Endothelial cell of umbilical vein (primary cell): ENCODE data around the gene DNAH9. TPM values are rescaled to one million over a fixed set of nuclear protein-coding genes. Genes with fewer than 3 reads are reported as not detected.

Experiments used
- BruUV-seq: library from RNA; stranded (reverse); fragments of 400-500 nt; replicated peaks from 2 replicates; lab custom pipeline; 2021; lab: Mats Ljungman, UMichigan
- CTCF ChIA-PET: fragments of 300-600, 350-600 bp; sonication (Branson Sonifier 250); formaldehyde crosslinking; loops from one replicate; lab custom pipeline; 2021; ENCODE audit warnings: antibody characterized with exemption, inconsistent platforms; lab: Charles Lee
- POLR2A ChIA-PET: fragments of 300-600, 350-600 bp; sonication (Branson Sonifier 250); formaldehyde crosslinking; loops from one replicate; lab custom pipeline; 2021; ENCODE audit warnings: antibody characterized with exemption, inconsistent platforms; lab: Charles Lee
- DNase-seq: peaks from one replicate; pipeline ENCODE4 v3.0.0-alpha.2; 2011; ENCODE audit warnings: low read depth, low spot score
- FAIRE-seq: peaks from 2 replicates; lab custom pipeline; 2011; peaks lifted over from hg19 to GRCh38; lab: Jason Lieb, UNC
- H2AFZ ChIP-seq: 2 replicates; pipeline ENCODE4 v1.6.0; 2012; ENCODE audit warnings: low read depth, low read length, control low read depth, inconsistent platforms
- H3K27ac ChIP-seq: 2 replicates; pipeline ENCODE4 v1.5.1; 2011; ENCODE audit warnings: low read depth, mild to moderate bottlenecking, control low read depth, low read length, moderate library complexity; ENCODE audit not compliant: insufficient read depth
- H3K27me3 ChIP-seq, 2 experiments: 2 replicates each; pipeline versions ENCODE4 v1.6.0 to v1.6.1; 2011; ENCODE audit warnings: low read length in 2 of 2, mixed read lengths in 1 of 2; ENCODE audit not compliant: control insufficient read depth in 2 of 2, insufficient read depth in 2 of 2
- H3K36me3 ChIP-seq, 2 experiments: 2 replicates in 1 of 2; 3 replicates in 1 of 2; pipeline ENCODE4 v1.5.1; 2011; ENCODE audit warnings: low read length in 2 of 2, mild to moderate bottlenecking in 1 of 2, moderate library complexity in 1 of 2; ENCODE audit not compliant: control insufficient read depth in 2 of 2, insufficient read depth in 2 of 2; ENCODE audit errors: extremely low read depth in 1 of 2
- H3K4me1 ChIP-seq: 3 replicates; pipeline ENCODE4 v1.5.1; 2011; ENCODE audit warnings: mild to moderate bottlenecking, low read length; ENCODE audit not compliant: control insufficient read depth, insufficient read depth; ENCODE audit errors: extremely low read depth
- H3K4me2 ChIP-seq: 2 replicates; pipeline ENCODE4 v1.6.1; 2011; ENCODE audit warnings: low read length, control low read depth, mixed read lengths; ENCODE audit not compliant: insufficient read depth
- H3K4me3 ChIP-seq, 3 experiments: fragments of 200-600 bp in 1 of 3; sonication (generic), shearing (Covaris generic) in 1 of 3; replicated peaks in 1 of 3; 2 replicates each; pipeline ENCODE4 v1.5.1; 2011 to 2016; ENCODE audit warnings: control low read depth in 3 of 3, low read length in 3 of 3, mild to moderate bottlenecking in 2 of 3, inconsistent platforms in 1 of 3, low read depth in 1 of 3, moderate library complexity in 1 of 3; ENCODE audit not compliant: insufficient read depth in 1 of 3
- H3K79me2 ChIP-seq: 2 replicates; pipeline ENCODE4 v1.6.0; 2012; ENCODE audit warnings: low read length, inconsistent platforms; ENCODE audit not compliant: control insufficient read depth, insufficient read depth
- H3K9ac ChIP-seq: replicated peaks from 2 replicates; pipeline ENCODE3; 2011; ENCODE audit warnings: low read length, control low read depth; ENCODE audit not compliant: insufficient read depth; ENCODE audit errors: extremely low read depth
- H3K9me1 ChIP-seq: replicated peaks from 3 replicates; pipeline ENCODE4 v1.6.0; 2011; ENCODE audit warnings: mild to moderate bottlenecking, low read length; ENCODE audit not compliant: control insufficient read depth, insufficient read depth; ENCODE audit errors: extremely low read depth
- H3K9me3 ChIP-seq: replicated peaks from 2 replicates; pipeline ENCODE4 v1.5.1; 2012; ENCODE audit warnings: low read length, inconsistent platforms; ENCODE audit not compliant: control insufficient read depth, insufficient read depth
- H4K20me1 ChIP-seq: replicated peaks from 2 replicates; pipeline ENCODE3; 2011; ENCODE audit warnings: mild to moderate bottlenecking, low read length; ENCODE audit not compliant: control insufficient read depth, insufficient read depth; ENCODE audit errors: extremely low read depth
- EZH2 ChIP-seq: IDR thresholded peaks from 2 replicates; pipeline ENCODE4 v1.6.1; 2012; ENCODE audit warnings: borderline replicate concordance, low read depth, mild to moderate bottlenecking, moderate library complexity, low read length, inconsistent platforms; ENCODE audit not compliant: severe bottlenecking
- FOS ChIP-seq: IDR thresholded peaks from 2 replicates; pipeline ENCODE4 v1.6.1; 2011; ENCODE audit warnings: mild to moderate bottlenecking, low read length, moderate library complexity, borderline replicate concordance; ENCODE audit not compliant: insufficient read depth
- GATA2 ChIP-seq: IDR thresholded peaks from 2 replicates; pipeline ENCODE4 v1.7.0; 2011; ENCODE audit warnings: low read depth, mild to moderate bottlenecking, moderate library complexity, mixed read lengths, low read length; ENCODE audit not compliant: insufficient read length, insufficient read depth
- JUN ChIP-seq: IDR thresholded peaks from 2 replicates; pipeline ENCODE4 v1.6.1; 2011; ENCODE audit warnings: borderline replicate concordance, low read depth; ENCODE audit not compliant: insufficient read length, insufficient read depth
- MAX ChIP-seq: IDR thresholded peaks from 2 replicates; pipeline ENCODE4 v1.6.1; 2011; ENCODE audit not compliant: insufficient read depth, insufficient read length
- MYC ChIP-seq: IDR thresholded peaks from one replicate; pipeline ENCODE4 v1.6.1; 2011; ENCODE audit warnings: mild to moderate bottlenecking, low read depth, low read length
- POLR2A ChIP-seq: IDR thresholded peaks from 2 replicates; pipeline ENCODE4 v1.6.1; 2012; ENCODE audit warnings: low read depth, mild to moderate bottlenecking, control low read depth, low read length
- POLR2AphosphoS5 ChIP-seq: IDR thresholded peaks from 2 replicates; pipeline ENCODE4 v1.6.1; 2012; ENCODE audit warnings: low read depth, mild to moderate bottlenecking, control low read depth, low read length, moderate library complexity; ENCODE audit not compliant: insufficient read depth
- dilution Hi-C: fragments of 300-500 bp; cut with MboI; formaldehyde crosslinking; loops from one replicate; pipeline ENCODE4 v1.15.0; 2019; ENCODE audit warnings: low sequenced_read_pairs; ENCODE audit not compliant: extremely low pct_ligation_motif_present
- intact Hi-C: fragments of 100-400 bp; cut with micrococcal nuclease; formaldehyde crosslinking; loops from one replicate; pipeline ENCODE4 v1.10.0; 2022
- polyA plus RNA-seq, 4 experiments: library from polyadenylated mRNA; depleted of rRNA in 3 of 4; stranded (reverse) in 3 of 4; unstranded in 1 of 4; fragments of >200 nt; gene quantifications; 2 replicates each; pipeline versions ENCODE4 v1.2.1 to v1.2.3, GENCODE V29; 2011 to 2012; ENCODE audit warnings: missing spikeins in 1 of 4
- total RNA-seq: library from RNA; stranded (reverse); gene quantifications from 2 replicates; pipeline ENCODE4 v1.2.3, GENCODE V29; 2021
- TF ChIP-seq, protein P1 (sequence below), 2 donors: IDR thresholded peaks; 1 replicate in 1 of 2; 2 replicates in 1 of 2; pipeline ENCODE4 v1.5.1; 2011; ENCODE audit warnings: low read length in 2 of 2, mild to moderate bottlenecking in 2 of 2, moderate library complexity in 2 of 2, control low read depth in 1 of 2, inconsistent platforms in 1 of 2, low read depth in 1 of 2; ENCODE audit not compliant: insufficient read depth in 1 of 2; ENCODE audit errors: extremely low read depth in 1 of 2

DNAH9 gene
- total and polyA plus RNA-seq, 2 donors (not counting 3 experiments of a cell fraction or from before 2014, with no cell fraction given) = not detected

DNA sequence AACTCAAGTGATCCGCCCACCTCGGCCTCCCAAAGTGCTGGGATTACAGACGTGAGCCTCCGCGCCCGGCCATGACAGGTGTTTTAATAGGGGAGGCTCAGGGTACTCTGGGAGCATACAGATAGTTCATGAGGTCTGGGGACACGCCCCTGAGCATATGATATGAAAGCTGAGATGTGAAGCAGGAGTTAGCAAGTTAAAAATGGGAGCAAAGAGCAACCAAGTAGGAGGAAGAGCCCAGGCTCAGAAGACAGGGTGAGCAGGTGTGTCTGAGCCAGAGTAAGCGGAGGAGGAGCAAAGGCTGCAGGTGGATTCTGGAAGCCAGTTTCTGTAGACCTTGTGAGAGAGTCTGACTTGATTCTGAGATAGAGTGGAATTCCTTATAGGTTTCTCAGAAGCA is 103.6 kb downstream of the DNAH9 start:
- TF ChIP-seq MAX = no peak
- no peak for TF ChIP-seq POLR2A

GRCh38 chr17:11704041-11704440 is 105.8 kb downstream of the DNAH9 start:
- no peaks in the 10 kb centered on the region for H4K20me1 ChIP-seq
- no peak overlapping the region for H3K4me2 ChIP-seq
- CTCF ChIA-PET = no interaction called here
- BruUV-seq = no TSS peak
- intact Hi-C loops (no loop called here), dilution Hi-C loops (no loop called here)
- H3K27ac ChIP-seq = no peak overlapping the region
- H2AFZ ChIP-seq = no peak overlapping the region
- no peak overlapping the region for H3K9ac ChIP-seq
- DNase-seq = no peak
- H3K79me2 ChIP-seq = no peaks in the 10 kb centered on the region
- H3K9me3 ChIP-seq = peaks cover 6% of the 10 kb centered on the region
- FAIRE-seq = no peak
- POLR2A ChIA-PET = no interaction called here
- TF ChIP-seq MYC = no peak
- no peak for TF ChIP-seq MAX
- no peak for TF ChIP-seq JUN
- no peak for TF ChIP-seq FOS
- TF ChIP-seq, protein P1, sequence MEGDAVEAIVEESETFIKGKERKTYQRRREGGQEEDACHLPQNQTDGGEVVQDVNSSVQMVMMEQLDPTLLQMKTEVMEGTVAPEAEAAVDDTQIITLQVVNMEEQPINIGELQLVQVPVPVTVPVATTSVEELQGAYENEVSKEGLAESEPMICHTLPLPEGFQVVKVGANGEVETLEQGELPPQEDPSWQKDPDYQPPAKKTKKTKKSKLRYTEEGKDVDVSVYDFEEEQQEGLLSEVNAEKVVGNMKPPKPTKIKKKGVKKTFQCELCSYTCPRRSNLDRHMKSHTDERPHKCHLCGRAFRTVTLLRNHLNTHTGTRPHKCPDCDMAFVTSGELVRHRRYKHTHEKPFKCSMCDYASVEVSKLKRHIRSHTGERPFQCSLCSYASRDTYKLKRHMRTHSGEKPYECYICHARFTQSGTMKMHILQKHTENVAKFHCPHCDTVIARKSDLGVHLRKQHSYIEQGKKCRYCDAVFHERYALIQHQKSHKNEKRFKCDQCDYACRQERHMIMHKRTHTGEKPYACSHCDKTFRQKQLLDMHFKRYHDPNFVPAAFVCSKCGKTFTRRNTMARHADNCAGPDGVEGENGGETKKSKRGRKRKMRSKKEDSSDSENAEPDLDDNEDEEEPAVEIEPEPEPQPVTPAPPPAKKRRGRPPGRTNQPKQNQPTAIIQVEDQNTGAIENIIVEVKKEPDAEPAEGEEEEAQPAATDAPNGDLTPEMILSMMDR (IDR thresholded peaks at IDR 0.05; ENCODE audit: extremely low read depth in 1 of 2, insufficient read depth in 1 of 2, low read depth in 1 of 2, low read length in 2 of 2) = no peak
- no peak for TF ChIP-seq POLR2A
- no peak for TF ChIP-seq EZH2
- no peak for TF ChIP-seq POLR2AphosphoS5
- no peak for TF ChIP-seq GATA2
- H3K36me3 ChIP-seq = no peaks in the 10 kb centered on the region
- no peaks in the 10 kb centered on the region for H3K4me1 ChIP-seq
- H3K27me3 ChIP-seq = no peaks in the 10 kb centered on the region
- H3K9me1 ChIP-seq = no peaks in the 10 kb centered on the region
- no peak overlapping the region for H3K4me3 ChIP-seq

More for the DNA sequence above, 103.6 kb downstream of the DNAH9 start:
- Histone ChIP-seq H3K9me1 (no peaks in the 10 kb centered on the region), H3K36me3 (no peaks in the 10 kb centered on the region), H3K79me2 (no peaks in the 10 kb centered on the region), H3K9ac (no peak overlapping the region), H3K27me3 (no peaks in the 10 kb centered on the region), H3K27ac (no peak overlapping the region), H4K20me1 (no peaks in the 10 kb centered on the region), H3K9me3 (peaks cover 6% of the 10 kb centered on the region), H3K4me1 (no peaks in the 10 kb centered on the region), H2AFZ (no peak overlapping the region), H3K4me2 (no peak overlapping the region), H3K4me3 (no peak overlapping the region)
- ChIA-PET POLR2A (no interaction called here), CTCF (no interaction called here)
- DNase-seq = no peak
- no TSS peak for BruUV-seq
- dilution Hi-C loops = no loop called here
- intact Hi-C loops = no loop called here
- FAIRE-seq = no peak
